Neural cell (in vitro differentiated cells): ENCODE results near the gene SLC8A1. TPM values are rescaled to one million over a fixed set of nuclear protein-coding genes. Genes with fewer than 3 reads are reported as not detected.

Experiments
- H2AFZ ChIP-seq: fragments of 200-600, 300-800 bp; sonication (generic), shearing (Covaris generic); 2 replicates; pipeline ENCODE4 v1.6.0; 2014; ENCODE audit warnings: low read depth, mild to moderate bottlenecking, antibody characterized with exemption, low read length, moderate library complexity
- H3F3A ChIP-seq: fragments of 200-600 bp; shearing (Covaris generic); 2 replicates; pipeline ENCODE4 v1.6.1; 2016; ENCODE audit warnings: mild to moderate bottlenecking, moderate library complexity, mixed read lengths, antibody characterized with exemption, low read length; ENCODE audit not compliant: insufficient read depth, poor library complexity, severe bottlenecking
- H3K27ac ChIP-seq: fragments of 200-600, 300-800 bp; sonication (generic), shearing (Covaris generic); 2 replicates; pipeline ENCODE4 v1.5.1; 2014; ENCODE audit warnings: mild to moderate bottlenecking, low read length, moderate library complexity
- H3K27me3 ChIP-seq: fragments of 300-800, 200-600 bp; sonication (generic), shearing (Covaris generic); 2 replicates; pipeline ENCODE4 v1.6.0; 2014; ENCODE audit warnings: mild to moderate bottlenecking, low read depth, low read length, moderate library complexity; ENCODE audit not compliant: insufficient read depth
- H3K36me3 ChIP-seq: fragments of 300-800, 200-600 bp; sonication (generic), shearing (Covaris generic); 2 replicates; pipeline ENCODE4 v1.5.1; 2014; ENCODE audit warnings: mild to moderate bottlenecking, antibody characterized with exemption, low read length, moderate library complexity; ENCODE audit not compliant: insufficient read depth
- H3K4me2 ChIP-seq: fragments of 300-800, 200-600 bp; sonication (generic), shearing (Covaris generic); 2 replicates; pipeline ENCODE4 v1.6.0; 2014; ENCODE audit warnings: mild to moderate bottlenecking, low read length
- H3K4me3 ChIP-seq: fragments of 300-800, 200-600 bp; sonication (generic), shearing (Covaris generic); 2 replicates; pipeline ENCODE4 v1.5.1; 2014; ENCODE audit warnings: mild to moderate bottlenecking, low read length, moderate library complexity
- H3K79me2 ChIP-seq: fragments of 200-600 bp; shearing (Covaris generic); replicated peaks from 2 replicates; pipeline ENCODE4 v1.6.0; 2014; ENCODE audit warnings: mild to moderate bottlenecking, low read length, moderate library complexity; ENCODE audit not compliant: insufficient read depth
- H3K9ac ChIP-seq: fragments of 300-800, 200-600 bp; sonication (generic), shearing (Covaris generic); 2 replicates; pipeline ENCODE4 v1.6.1; 2016; ENCODE audit warnings: mild to moderate bottlenecking, low read length, mixed read lengths
- H3K9me2 ChIP-seq: fragments of 200-600 bp; shearing (Covaris generic); 2 replicates; pipeline ENCODE4 v1.6.1; 2016; ENCODE audit warnings: mild to moderate bottlenecking, low read length, mixed read lengths; ENCODE audit not compliant: insufficient read depth
- H3K9me3 ChIP-seq: fragments of 200-600, 300-800 bp; sonication (generic), shearing (Covaris generic); 2 replicates; pipeline ENCODE4 v1.6.1; 2016; ENCODE audit warnings: mild to moderate bottlenecking, mixed run types, low read length, moderate library complexity, mixed read lengths
- H4K20me1 ChIP-seq: fragments of 200-600 bp; shearing (Covaris generic); 2 replicates; pipeline ENCODE4 v1.6.1; 2016; ENCODE audit warnings: mild to moderate bottlenecking, mixed run types; ENCODE audit not compliant: insufficient read depth
- EP300 ChIP-seq: fragments of 450-650 bp; conservative IDR thresholded peaks from 2 replicates; pipeline ENCODE4 v1.6.1; 2014; ENCODE audit warnings: antibody characterized with exemption, mild to moderate bottlenecking, moderate library complexity; ENCODE audit not compliant: poor library complexity, severe bottlenecking
- EZH2 ChIP-seq: fragments of 200-600, 300-800 bp; shearing (Covaris generic), sonication (generic); IDR thresholded peaks from 2 replicates; pipeline ENCODE4 v1.6.1; 2014; ENCODE audit warnings: antibody characterized with exemption, low read length, borderline replicate concordance, mild to moderate bottlenecking; ENCODE audit not compliant: insufficient read depth, poor library complexity, severe bottlenecking
- MXI1 ChIP-seq: fragments of 450-650 bp; conservative IDR thresholded peaks from 2 replicates; pipeline ENCODE4 v1.6.1; 2014; ENCODE audit warnings: antibody characterized with exemption, mild to moderate bottlenecking; ENCODE audit not compliant: poor library complexity, severe bottlenecking
- POLR2AphosphoS5 ChIP-seq: IDR thresholded peaks from 2 replicates; pipeline ENCODE4 v1.6.1; 2012
- RAD21 ChIP-seq: fragments of 450-650 bp; conservative IDR thresholded peaks from 2 replicates; pipeline ENCODE4 v1.6.1; 2014; ENCODE audit warnings: antibody characterized with exemption, mild to moderate bottlenecking, moderate library complexity
- REST ChIP-seq: IDR thresholded peaks from 2 replicates; pipeline ENCODE4 v1.6.1; 2012; ENCODE audit warnings: borderline replicate concordance
- SMC3 ChIP-seq: fragments of 450-650 bp; conservative IDR thresholded peaks from 2 replicates; pipeline ENCODE4 v1.6.1; 2014; ENCODE audit warnings: antibody characterized with exemption, mild to moderate bottlenecking, moderate library complexity; ENCODE audit not compliant: poor library complexity
- TAF1 ChIP-seq: IDR thresholded peaks from 2 replicates; pipeline ENCODE4 v1.6.1; 2012; ENCODE audit warnings: low read depth
- polyA plus RNA-seq: library from polyadenylated mRNA; depleted of rRNA; stranded (reverse); fragments of >200 nt; gene quantifications from 2 replicates; pipeline ENCODE4 v1.2.3, GENCODE V29; 2014
- TF ChIP-seq, protein P1 (sequence below): fragments of 450-650 bp; IDR thresholded peaks from 2 replicates; pipeline ENCODE4 v1.5.1; 2014; ENCODE audit warnings: antibody characterized with exemption, mild to moderate bottlenecking, moderate library complexity; ENCODE audit not compliant: poor library complexity, severe bottlenecking

Gene SLC8A1
- polyA plus RNA-seq, 1 donor from 2014 or later = 18.7 TPM

- no peaks in the 10 kb centered on the region for H3K36me3 ChIP-seq
- no peaks in the 10 kb centered on the region for H3F3A ChIP-seq
- no peaks in the 10 kb centered on the region for H3K27me3 ChIP-seq
- no peaks in the 10 kb centered on the region for H4K20me1 ChIP-seq
- no peak overlapping the region for H3K27ac ChIP-seq
- H3K9me3 ChIP-seq = no peaks in the 10 kb centered on the region
- H2AFZ ChIP-seq = no peak overlapping the region
- no peak for TF ChIP-seq TAF1
- TF ChIP-seq, protein P1, sequence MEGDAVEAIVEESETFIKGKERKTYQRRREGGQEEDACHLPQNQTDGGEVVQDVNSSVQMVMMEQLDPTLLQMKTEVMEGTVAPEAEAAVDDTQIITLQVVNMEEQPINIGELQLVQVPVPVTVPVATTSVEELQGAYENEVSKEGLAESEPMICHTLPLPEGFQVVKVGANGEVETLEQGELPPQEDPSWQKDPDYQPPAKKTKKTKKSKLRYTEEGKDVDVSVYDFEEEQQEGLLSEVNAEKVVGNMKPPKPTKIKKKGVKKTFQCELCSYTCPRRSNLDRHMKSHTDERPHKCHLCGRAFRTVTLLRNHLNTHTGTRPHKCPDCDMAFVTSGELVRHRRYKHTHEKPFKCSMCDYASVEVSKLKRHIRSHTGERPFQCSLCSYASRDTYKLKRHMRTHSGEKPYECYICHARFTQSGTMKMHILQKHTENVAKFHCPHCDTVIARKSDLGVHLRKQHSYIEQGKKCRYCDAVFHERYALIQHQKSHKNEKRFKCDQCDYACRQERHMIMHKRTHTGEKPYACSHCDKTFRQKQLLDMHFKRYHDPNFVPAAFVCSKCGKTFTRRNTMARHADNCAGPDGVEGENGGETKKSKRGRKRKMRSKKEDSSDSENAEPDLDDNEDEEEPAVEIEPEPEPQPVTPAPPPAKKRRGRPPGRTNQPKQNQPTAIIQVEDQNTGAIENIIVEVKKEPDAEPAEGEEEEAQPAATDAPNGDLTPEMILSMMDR = no peak
- no peak for TF ChIP-seq EZH2
- no peak for TF ChIP-seq MXI1
- no peak for TF ChIP-seq SMC3
- TF ChIP-seq RAD21 = no peak
- H3K9me2 ChIP-seq = no peaks in the 10 kb centered on the region
- no peak overlapping the region for H3K4me3 ChIP-seq
- peaks cover 3% of the 10 kb centered on the region for H3K79me2 ChIP-seq
- no peak overlapping the region for H3K9ac ChIP-seq
- H3K4me2 ChIP-seq = no peak overlapping the region
These were observed 57.3 kb downstream of the SLC8A1 start for GRCh38 chr2:40394597-40394996.

- H3K36me3 ChIP-seq = no peaks in the 10 kb centered on the region
- no peak overlapping the region for H3K4me2 ChIP-seq
- no peaks in the 10 kb centered on the region for H3F3A ChIP-seq
- no peak overlapping the region for H3K4me3 ChIP-seq
- H3K79me2 ChIP-seq = peaks cover 3% of the 10 kb centered on the region
- no peaks in the 10 kb centered on the region for H3K27me3 ChIP-seq
- no peaks in the 10 kb centered on the region for H4K20me1 ChIP-seq
- H2AFZ ChIP-seq = no peak overlapping the region
- H3K9me2 ChIP-seq = no peaks in the 10 kb centered on the region
- H3K9me3 ChIP-seq = no peaks in the 10 kb centered on the region
- no peak overlapping the region for H3K27ac ChIP-seq
- TF ChIP-seq POLR2AphosphoS5 (no peak), EP300 (no peak), TAF1 (no peak)
- H3K9ac ChIP-seq = no peak overlapping the region
These were observed 57.9 kb downstream of the SLC8A1 start for GRCh38 chr2:40394031-40394430.

GRCh38 chr2:40388161-40388560, 63.7 kb downstream of the SLC8A1 start:
- H3K27ac ChIP-seq = no peak overlapping the region
- H3K9me3 ChIP-seq = no peaks in the 10 kb centered on the region
- no peaks in the 10 kb centered on the region for H4K20me1 ChIP-seq
- no peaks in the 10 kb centered on the region for H3K27me3 ChIP-seq
- H3K9me2 ChIP-seq = no peaks in the 10 kb centered on the region
- H3K79me2 ChIP-seq = peaks cover 4% of the 10 kb centered on the region
- H3K4me2 ChIP-seq = no peak overlapping the region
- no peak for TF ChIP-seq TAF1
- no peak for TF ChIP-seq EZH2
- TF ChIP-seq SMC3 = no peak
- TF ChIP-seq RAD21 = no peak
- no peak for TF ChIP-seq EP300
- no peak for TF ChIP-seq REST
- TF ChIP-seq, protein P1 = no peak
- TF ChIP-seq MXI1 = no peak
- TF ChIP-seq POLR2AphosphoS5 = no peak
- H3K4me3 ChIP-seq = no peak overlapping the region
- no peaks in the 10 kb centered on the region for H3K36me3 ChIP-seq
- H3K9ac ChIP-seq = no peak overlapping the region
- no peaks in the 10 kb centered on the region for H3F3A ChIP-seq
- no peak overlapping the region for H2AFZ ChIP-seq
